HepG2 (cell line): ENCODE data around the gene ELN. TPM values are rescaled to one million over a fixed set of nuclear protein-coding genes. Genes with fewer than 3 reads are reported as not detected.

Experiments
- AKAP8 ChIP-seq: sonication (generic); formaldehyde crosslinking; IDR thresholded peaks from 2 replicates; pipeline ENCODE4 v1.5.1; 2020; ENCODE audit warnings: mild to moderate bottlenecking, missing genetic modification reagents
- ATF5 ChIP-seq: sonication (generic); formaldehyde crosslinking; IDR thresholded peaks from 2 replicates; pipeline ENCODE4 v1.4.0; 2020; ENCODE audit warnings: mild to moderate bottlenecking, low read depth, missing genetic modification reagents
- BHLHE40 ChIP-seq: IDR thresholded peaks from 2 replicates; pipeline ENCODE4 v1.6.1; 2011; ENCODE audit warnings: low read length, improper control_type of control experiment
- BRD4 ChIP-seq: sonication (generic); formaldehyde crosslinking; IDR thresholded peaks from 2 replicates; pipeline ENCODE4 v1.4.0; 2020; ENCODE audit warnings: missing genetic modification reagents
- ESRRA ChIP-seq: sonication (generic); formaldehyde crosslinking; IDR thresholded peaks from 2 replicates; pipeline ENCODE4 v1.5.1; 2020; ENCODE audit warnings: mild to moderate bottlenecking, low read depth, missing genetic modification reagents
- ETV5 ChIP-seq: IDR thresholded peaks from 2 replicates; pipeline ENCODE4 v1.6.1; 2018; ENCODE audit warnings: missing biosample characterization, missing genetic modification reagents, inconsistent platforms, borderline replicate concordance
- FOXK2 ChIP-seq: fragments of 450-650 bp; IDR thresholded peaks from 2 replicates; pipeline ENCODE4 v1.6.1; 2016
- FOXO1 ChIP-seq: sonication (generic); formaldehyde crosslinking; IDR thresholded peaks from 2 replicates; pipeline ENCODE4 v1.4.0; 2020; ENCODE audit warnings: missing genetic modification reagents
- FOXP1 ChIP-seq, 2 experiments: fragments of 450-650 bp in 1 of 2; IDR thresholded peaks; 2 replicates each; pipeline ENCODE4 v1.6.1; 2017 to 2018; ENCODE audit warnings: antibody characterized with exemption in 1 of 2
- GMEB2 ChIP-seq: IDR thresholded peaks from 2 replicates; pipeline ENCODE4 v1.6.1; 2016; ENCODE audit warnings: missing biosample characterization, missing genetic modification reagents, low read depth
- HHEX ChIP-seq: IDR thresholded peaks from 2 replicates; pipeline ENCODE4 v1.6.1; 2016; ENCODE audit warnings: control low read depth
- MXD1 ChIP-seq: sonication (generic); formaldehyde crosslinking; IDR thresholded peaks from 2 replicates; pipeline ENCODE4 v1.4.0; 2020; ENCODE audit warnings: mild to moderate bottlenecking, missing genetic modification reagents
- MXD4 ChIP-seq: IDR thresholded peaks from 2 replicates; pipeline ENCODE4 v1.6.1; 2016; ENCODE audit warnings: mild to moderate bottlenecking, missing biosample characterization, missing genetic modification reagents
- NPAS2 ChIP-seq: sonication (generic); formaldehyde crosslinking; IDR thresholded peaks from 2 replicates; pipeline ENCODE4 v1.8.0; 2022; ENCODE audit warnings: mild to moderate bottlenecking, missing genetic modification reagents, borderline replicate concordance
- NRL ChIP-seq: sonication (generic); formaldehyde crosslinking; IDR thresholded peaks from 2 replicates; pipeline ENCODE4 v1.5.0; 2020; ENCODE audit warnings: missing genetic modification reagents, mild to moderate bottlenecking, moderate library complexity, borderline replicate concordance
- PHF21A ChIP-seq: sonication (generic); formaldehyde crosslinking; IDR thresholded peaks from 2 replicates; pipeline ENCODE4 v1.5.0; 2020; ENCODE audit warnings: mild to moderate bottlenecking, missing genetic modification reagents
- SMARCC2 ChIP-seq: fragments of 450-650 bp; IDR thresholded peaks from 2 replicates; pipeline ENCODE4 v1.6.1; 2017; ENCODE audit warnings: antibody characterized with exemption, mild to moderate bottlenecking
- SMYD3 ChIP-seq: sonication (generic); formaldehyde crosslinking; IDR thresholded peaks from 2 replicates; pipeline ENCODE4 v1.8.1; 2023; ENCODE audit warnings: mild to moderate bottlenecking, missing genetic modification reagents
- ZBTB10 ChIP-seq: sonication (generic); formaldehyde crosslinking; IDR thresholded peaks from 2 replicates; pipeline ENCODE4 v1.4.0; 2020; ENCODE audit warnings: missing genetic modification reagents, borderline replicate concordance
- ZBTB14 ChIP-seq: sonication (generic); formaldehyde crosslinking; IDR thresholded peaks from 2 replicates; pipeline ENCODE4 v1.4.0; 2020; ENCODE audit warnings: missing genetic modification reagents
- ZKSCAN5 ChIP-seq: sonication (generic); formaldehyde crosslinking; IDR thresholded peaks from 2 replicates; pipeline ENCODE4 v1.5.1; 2020; ENCODE audit warnings: mild to moderate bottlenecking, missing genetic modification reagents
- ZNF207 ChIP-seq: fragments of 450-650 bp; IDR thresholded peaks from 2 replicates; pipeline ENCODE4 v1.6.1; 2016; ENCODE audit warnings: antibody characterized with exemption, borderline replicate concordance
- ZNF292 ChIP-seq: sonication (generic); formaldehyde crosslinking; IDR thresholded peaks from 2 replicates; pipeline ENCODE4 v1.8.1; 2022; ENCODE audit warnings: mild to moderate bottlenecking, low read depth, missing genetic modification reagents, borderline replicate concordance
- ZNF83 ChIP-seq: sonication (generic); formaldehyde crosslinking; IDR thresholded peaks from 2 replicates; pipeline ENCODE4 v1.4.0; 2020; ENCODE audit warnings: missing genetic modification reagents, mild to moderate bottlenecking, borderline replicate concordance
- polyA plus RNA-seq, 8 experiments: library from polyadenylated mRNA; depleted of rRNA in 3 of 8; stranded (reverse) in 7 of 8; unstranded in 1 of 8; fragments of >200 nt; fragmentation: Illumina TruSeq in 4 of 8; extraction: Trizol in 4 of 8; gene quantifications; 2 replicates each; pipeline versions ENCODE4 v1.2.1 to v1.2.3, GENCODE V29; 2011 to 2016; ENCODE audit warnings: low read depth in 4 of 8, missing spikeins in 1 of 8, mixed read lengths in 1 of 8; ENCODE audit not compliant: insufficient read depth in 1 of 8
- total RNA-seq, 5 experiments: library from RNA; depleted of rRNA; stranded (reverse); fragments of >200 nt; fragmentation: Illumina TruSeq; extraction: Trizol; gene quantifications; 2 replicates each; pipeline ENCODE4 v1.2.3, GENCODE V29; 2016; ENCODE audit warnings: low read depth in 1 of 5

Gene ELN
- total and polyA plus RNA-seq, 2 of the 13 experiments (the other 11 are each of a cell fraction or from before 2014, with no cell fraction given), result 0.15 to 0.37 TPM

- TF ChIP-seq NPAS2 (CRISPR knock-in tag), result no peak
- TF ChIP-seq PHF21A (CRISPR knock-in tag), result peak; percentile 51; the same call in 1 of the 2 replicates
- peak; percentile 54; the same call in 1 of the 2 replicates for TF ChIP-seq NRL (CRISPR knock-in tag)
- TF ChIP-seq SMARCC2, result no peak
- no peak for TF ChIP-seq ETV5 (CRISPR knock-in tag)
- TF ChIP-seq BHLHE40, result no peak
- TF ChIP-seq MXD4 (CRISPR knock-in tag), result no peak
- peak; percentile 31; the same call in 1 of the 2 replicates for TF ChIP-seq BRD4 (CRISPR knock-in tag)
- TF ChIP-seq ATF5 (CRISPR knock-in tag), result no peak
- no peak for TF ChIP-seq HHEX
- TF ChIP-seq SMYD3, result no peak
- TF ChIP-seq ZNF207, result no peak
- no peak for TF ChIP-seq AKAP8
- no peak for TF ChIP-seq GMEB2 (CRISPR knock-in tag)
- TF ChIP-seq ZBTB10 (CRISPR knock-in tag), result no peak
- TF ChIP-seq ESRRA (CRISPR knock-in tag), result no peak; the same call in 1 of the 2 replicates
- TF ChIP-seq FOXP1 (IDR thresholded peaks at IDR 0.05), result no peak
- TF ChIP-seq FOXP1 (CRISPR knock-in tag; IDR thresholded peaks at IDR 0.05), result no peak
- no peak for TF ChIP-seq ZKSCAN5 (CRISPR knock-in tag)
- no peak for TF ChIP-seq ZNF83 (CRISPR knock-in tag)
- TF ChIP-seq FOXK2, result no peak
- no peak for TF ChIP-seq ZBTB14
- no peak for TF ChIP-seq MXD1 (CRISPR knock-in tag)
- TF ChIP-seq FOXO1 (CRISPR knock-in tag), result 0 out of 2 replicates have a peak, but pooled peaks have one; percentile 15
- peak; percentile 33; the same call in 1 of the 2 replicates for TF ChIP-seq ZNF292
These were observed 49.1 kb upstream of the ELN start (continued) for GRCh38 chr7:73978661-73979563.
